Endometrium (tissue), 2 donors: ENCODE data around the gene SNX19.
"Not testable (repeated sequence)": the region's sequence is repeated elsewhere in the genome, so short reads cannot be mapped to it uniquely, and the experiment has no call there.

Experiments used
- FAIRE-seq: peaks from 2 replicates; lab custom pipeline; 2012; peaks lifted over from hg19 to GRCh38; lab: Jason Lieb, UNC
- donor health status: control.
- donor health status: control.

SNX19 gene

GRCh38 chr11:130872981-130873380 lies 43.3 kb downstream of the SNX19 start:
- peak; percentile 41 for FAIRE-seq

- FAIRE-seq = no peak
Observed at GRCh38 chr11:130872513-130872912, 43.8 kb downstream of the SNX19 start.

GRCh38 chr11:130872102-130872501 lies 44.2 kb downstream of the SNX19 start:
- FAIRE-seq = no peak

GRCh38 chr11:130871616-130872015 lies 44.7 kb downstream of the SNX19 start:
- FAIRE-seq = no peak

- no peak for FAIRE-seq
Observed at GRCh38 chr11:130868721-130869390, 47.4 kb downstream of the SNX19 start.

- FAIRE-seq = no peak
Observed at GRCh38 chr11:130868086-130868710, 48.1 kb downstream of the SNX19 start.

- no peak for FAIRE-seq
Observed at GRCh38 chr11:130866831-130867230, 49.4 kb downstream of the SNX19 start.

- no peak for FAIRE-seq
Observed at GRCh38 chr11:130865774-130866114, 50.5 kb downstream of the SNX19 start.

GRCh38 chr11:130865091-130865773 lies 51.0 kb downstream of the SNX19 start:
- no peak for FAIRE-seq

- FAIRE-seq = peak; percentile 54
Observed at GRCh38 chr11:130861902-130862860, 54.1 kb downstream of the SNX19 start.

- no peak for FAIRE-seq
Observed at GRCh38 chr11:130861283-130861682, 55.0 kb downstream of the SNX19 start.

GRCh38 chr11:130859886-130860285 lies 56.4 kb downstream of the SNX19 start:
- FAIRE-seq = no peak

GRCh38 chr11:130858215-130858614 lies 58.1 kb downstream of the SNX19 start:
- no peak for FAIRE-seq

GRCh38 chr11:130855707-130856106 lies 60.6 kb downstream of the SNX19 start:
- not testable (repeated sequence) for FAIRE-seq

- FAIRE-seq = no peak
Observed at GRCh38 chr11:130854483-130854882, 61.8 kb downstream of the SNX19 start.

- FAIRE-seq = no peak
Observed at GRCh38 chr11:130852589-130852988, 63.7 kb downstream of the SNX19 start.

GRCh38 chr11:130850185-130850944 lies 65.9 kb downstream of the SNX19 start:
- FAIRE-seq = no peak

- no peak for FAIRE-seq
Observed at GRCh38 chr11:130849215-130849568, 67.1 kb downstream of the SNX19 start.

- no peak for FAIRE-seq
Observed at GRCh38 chr11:130848361-130849214, 67.7 kb downstream of the SNX19 start.

GRCh38 chr11:130847517-130847916 lies 68.8 kb downstream of the SNX19 start:
- FAIRE-seq = no peak

- FAIRE-seq = no peak
Observed at GRCh38 chr11:130846606-130847005, 69.7 kb downstream of the SNX19 start.
